PC-3 (cell line): ENCODE measurements around the gene MLN. TPM values are rescaled to one million over a fixed set of nuclear protein-coding genes. Genes with fewer than 3 reads are reported as not detected.
"Not testable (repeated sequence)": the region's sequence is repeated elsewhere in the genome, so short reads cannot be mapped to it uniquely, and the experiment has no call there.

Source experiments
- ATAC-seq: fragments of 200-7000 bp; cut with Tn5 transposase; 2 replicates; pipeline ENCODE4 v1.9.1; 2020; ENCODE audit warnings: mild to moderate bottlenecking, moderate library complexity
- BruUV-seq: library from RNA; stranded (reverse); fragments of 400-500 nt; replicated peaks from 2 replicates; lab custom pipeline; 2021; lab: Mats Ljungman, UMichigan
- CTCF ChIA-PET: fragments of 300-600 bp; sonication (Branson Sonifier 250); formaldehyde crosslinking; loops from one replicate; lab custom pipeline; 2022; ENCODE audit warnings: antibody characterized with exemption; lab: Charles Lee
- POLR2A ChIA-PET: fragments of 300-600 bp; sonication (Branson Sonifier 250); formaldehyde crosslinking; loops from one replicate; lab custom pipeline; 2022; ENCODE audit warnings: antibody characterized with exemption; ENCODE audit not compliant: unreplicated experiment; lab: Charles Lee
- DNase-seq: peaks from one replicate; pipeline ENCODE4 v3.0.0-alpha.2; 2015
- H2AFZ ChIP-seq: fragments of 300-600 bp; sonication (generic); 2 replicates; pipeline ENCODE4 v1.6.0; 2016; ENCODE audit warnings: antibody characterized with exemption, low read length
- H3F3A ChIP-seq: fragments of 300-600 bp; sonication (generic); one replicate; pipeline ENCODE4 v1.6.0; 2017; ENCODE audit warnings: antibody characterized with exemption, low read length, control low read depth, mild to moderate bottlenecking; ENCODE audit not compliant: unreplicated experiment
- H3K27ac ChIP-seq: fragments of 300-600 bp; sonication (generic); 2 replicates; pipeline ENCODE4 v1.5.1; 2016; ENCODE audit warnings: mild to moderate bottlenecking, low read length
- H3K27me3 ChIP-seq: fragments of 300-600 bp; sonication (generic); 2 replicates; pipeline ENCODE4 v1.6.1; 2016; ENCODE audit warnings: low read length, mixed read lengths
- H3K36me3 ChIP-seq: fragments of 300-600 bp; sonication (generic); 2 replicates; pipeline ENCODE4 v1.6.1; 2016; ENCODE audit warnings: low read depth, mixed run types, low read length, mixed read lengths
- H3K4me1 ChIP-seq: fragments of 300-600 bp; sonication (generic); 2 replicates; pipeline ENCODE4 v1.5.1; 2016; ENCODE audit warnings: low read length; ENCODE audit not compliant: insufficient read depth
- H3K4me2 ChIP-seq: fragments of 300-600 bp; sonication (generic); 2 replicates; pipeline ENCODE4 v1.6.0; 2016; ENCODE audit warnings: low read length
- H3K4me3 ChIP-seq: fragments of 300-600 bp; sonication (generic); 2 replicates; pipeline ENCODE4 v1.5.1; 2016; ENCODE audit warnings: mild to moderate bottlenecking, low read length, mixed read lengths
- H3K79me2 ChIP-seq: fragments of 300-600 bp; sonication (generic); 2 replicates; pipeline ENCODE4 v1.6.1; 2017; ENCODE audit warnings: low read length, mixed read lengths
- H3K9ac ChIP-seq: fragments of 300-600 bp; sonication (generic); 2 replicates; pipeline ENCODE4 v1.6.0; 2016; ENCODE audit warnings: mild to moderate bottlenecking, low read length
- H3K9me2 ChIP-seq: fragments of 300-600 bp; sonication (generic); replicated peaks from 2 replicates; pipeline ENCODE4 v1.6.1; 2016; ENCODE audit warnings: mixed run types, low read length, mixed read lengths
- H3K9me3 ChIP-seq: fragments of 300-600 bp; sonication (generic); 2 replicates; pipeline ENCODE4 v1.6.1; 2016; ENCODE audit warnings: low read length, mixed read lengths
- H4K20me1 ChIP-seq: fragments of 300-600 bp; sonication (generic); 2 replicates; pipeline ENCODE4 v1.6.1; 2016; ENCODE audit warnings: low read length, mixed read lengths
- EZH2 ChIP-seq: fragments of 300-600 bp; sonication (generic); IDR thresholded peaks from one replicate; pipeline ENCODE4 v1.6.1; 2017; ENCODE audit warnings: antibody characterized with exemption, mild to moderate bottlenecking, low read length; ENCODE audit not compliant: unreplicated experiment
- EZH2phosphoT487 ChIP-seq: fragments of 300-600 bp; sonication (generic); IDR thresholded peaks from 2 replicates; pipeline ENCODE4 v1.6.1; 2018; ENCODE audit warnings: mild to moderate bottlenecking, antibody characterized with exemption, low read length, borderline replicate concordance
- intact Hi-C: fragments of 100-400 bp; cut with micrococcal nuclease; formaldehyde crosslinking; loops from 2 replicates; pipeline ENCODE4 v1.9.0; 2023
- total RNA-seq: library from RNA; depleted of rRNA; stranded (reverse); fragments of >200 nt; gene quantifications from 2 replicates; pipeline ENCODE4 v1.2.3, GENCODE V29; 2014
- TF ChIP-seq, protein P1 (sequence below): fragments of 300-600 bp; sonication (generic); conservative IDR thresholded peaks from 2 replicates; pipeline ENCODE4 v1.5.1; 2017; ENCODE audit warnings: antibody characterized with exemption, low read depth, mild to moderate bottlenecking, low read length

MLN gene
- total RNA-seq, 1 experiment from 2014 or later, result not detected

DNA sequence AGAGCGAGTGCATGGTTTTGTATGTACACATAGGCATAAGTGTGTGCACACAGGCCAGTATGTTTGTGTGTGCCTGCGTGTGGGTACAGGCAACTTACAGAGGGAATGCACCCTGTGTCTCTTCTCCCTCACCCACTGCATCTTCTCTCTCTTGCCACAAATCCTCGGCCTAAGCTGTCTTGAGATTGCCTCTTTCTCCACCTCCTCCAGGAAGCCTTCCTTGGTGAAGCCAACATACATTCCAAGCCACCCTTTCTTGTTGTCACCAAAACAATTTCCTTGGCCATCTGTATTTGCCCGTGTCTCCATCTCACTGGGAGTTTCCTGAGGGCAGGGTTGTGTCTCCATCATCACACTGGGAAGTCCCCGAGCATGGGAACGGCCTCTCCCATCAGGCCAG, 29.8 kb upstream of the MLN start:
- H3K27me3 ChIP-seq, result peaks cover 16% of the 10 kb centered on the region; the same call in 1 of the 2 replicates
- no peaks in the 10 kb centered on the region for H3K4me1 ChIP-seq
- ATAC-seq, result no peak
- H3K9ac ChIP-seq, result no peak overlapping the region
- TF ChIP-seq EZH2phosphoT487, result no peak
- TF ChIP-seq, protein P1, sequence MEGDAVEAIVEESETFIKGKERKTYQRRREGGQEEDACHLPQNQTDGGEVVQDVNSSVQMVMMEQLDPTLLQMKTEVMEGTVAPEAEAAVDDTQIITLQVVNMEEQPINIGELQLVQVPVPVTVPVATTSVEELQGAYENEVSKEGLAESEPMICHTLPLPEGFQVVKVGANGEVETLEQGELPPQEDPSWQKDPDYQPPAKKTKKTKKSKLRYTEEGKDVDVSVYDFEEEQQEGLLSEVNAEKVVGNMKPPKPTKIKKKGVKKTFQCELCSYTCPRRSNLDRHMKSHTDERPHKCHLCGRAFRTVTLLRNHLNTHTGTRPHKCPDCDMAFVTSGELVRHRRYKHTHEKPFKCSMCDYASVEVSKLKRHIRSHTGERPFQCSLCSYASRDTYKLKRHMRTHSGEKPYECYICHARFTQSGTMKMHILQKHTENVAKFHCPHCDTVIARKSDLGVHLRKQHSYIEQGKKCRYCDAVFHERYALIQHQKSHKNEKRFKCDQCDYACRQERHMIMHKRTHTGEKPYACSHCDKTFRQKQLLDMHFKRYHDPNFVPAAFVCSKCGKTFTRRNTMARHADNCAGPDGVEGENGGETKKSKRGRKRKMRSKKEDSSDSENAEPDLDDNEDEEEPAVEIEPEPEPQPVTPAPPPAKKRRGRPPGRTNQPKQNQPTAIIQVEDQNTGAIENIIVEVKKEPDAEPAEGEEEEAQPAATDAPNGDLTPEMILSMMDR, result no peak
- no peak for TF ChIP-seq EZH2
- BruUV-seq, result no TSS peak
- no peak overlapping the region for H3K4me2 ChIP-seq
- POLR2A ChIA-PET, result no interaction called here
- no peak overlapping the region for H3K4me3 ChIP-seq
- intact Hi-C loops, result no loop called here
- H3F3A ChIP-seq, result no peaks in the 10 kb centered on the region
- H2AFZ ChIP-seq, result no peak overlapping the region
- CTCF ChIA-PET, result no interaction called here
- no peaks in the 10 kb centered on the region for H3K36me3 ChIP-seq
- no peaks in the 10 kb centered on the region for H3K9me3 ChIP-seq
- H3K27ac ChIP-seq, result no peak overlapping the region
- no peak for DNase-seq
- no peaks in the 10 kb centered on the region for H3K9me2 ChIP-seq
- H3K79me2 ChIP-seq, result no peaks in the 10 kb centered on the region
- H4K20me1 ChIP-seq, result no peaks in the 10 kb centered on the region

DNA sequence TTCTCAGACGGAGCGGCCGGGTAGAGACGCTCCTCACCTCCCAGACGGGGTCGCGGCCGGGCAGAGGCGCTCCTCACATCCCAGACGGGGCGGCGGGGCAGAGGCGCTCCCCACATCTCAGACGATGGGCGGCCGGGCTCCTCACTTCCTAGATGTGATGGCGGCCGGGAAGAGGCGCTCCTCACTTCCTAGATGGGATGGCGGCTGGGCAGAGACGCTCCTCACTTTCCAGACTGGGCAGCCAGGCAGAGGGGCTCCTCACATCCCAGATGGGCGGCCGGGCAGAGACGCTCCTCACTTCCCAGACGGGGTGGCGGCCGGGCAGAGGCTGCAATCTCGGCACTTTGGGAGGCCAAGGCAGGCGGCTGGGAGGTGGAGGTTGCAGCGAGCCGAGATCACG, 29.0 kb upstream of the MLN start:
- H2AFZ ChIP-seq, H3K4me2 ChIP-seq, H3K9me2 ChIP-seq, H3K9me3 ChIP-seq, ATAC-seq, H3K4me1 ChIP-seq, CTCF ChIA-PET, POLR2A ChIA-PET, BruUV-seq, intact Hi-C loops, H3K9ac ChIP-seq, H3F3A ChIP-seq, H3K4me3 ChIP-seq, H3K27ac ChIP-seq, DNase-seq, H3K36me3 ChIP-seq, H3K79me2 ChIP-seq, H4K20me1 ChIP-seq: not testable (repeated sequence)
- H3K27me3 ChIP-seq, result peaks cover 19% of the 10 kb centered on the region; the same call in 1 of the 2 replicates

GRCh38 chr6:33831725-33832124, 27.9 kb upstream of the MLN start:
- H4K20me1 ChIP-seq, H3K9me2 ChIP-seq, CTCF ChIA-PET, H3K9me3 ChIP-seq, H3K4me1 ChIP-seq, H2AFZ ChIP-seq, H3K36me3 ChIP-seq, intact Hi-C loops, H3K4me3 ChIP-seq, H3K27ac ChIP-seq, DNase-seq, H3K9ac ChIP-seq, H3F3A ChIP-seq, H3K4me2 ChIP-seq, POLR2A ChIA-PET, H3K79me2 ChIP-seq, BruUV-seq, ATAC-seq: not testable (repeated sequence)
- H3K27me3 ChIP-seq, result peaks cover 19% of the 10 kb centered on the region; the same call in 1 of the 2 replicates

DNA sequence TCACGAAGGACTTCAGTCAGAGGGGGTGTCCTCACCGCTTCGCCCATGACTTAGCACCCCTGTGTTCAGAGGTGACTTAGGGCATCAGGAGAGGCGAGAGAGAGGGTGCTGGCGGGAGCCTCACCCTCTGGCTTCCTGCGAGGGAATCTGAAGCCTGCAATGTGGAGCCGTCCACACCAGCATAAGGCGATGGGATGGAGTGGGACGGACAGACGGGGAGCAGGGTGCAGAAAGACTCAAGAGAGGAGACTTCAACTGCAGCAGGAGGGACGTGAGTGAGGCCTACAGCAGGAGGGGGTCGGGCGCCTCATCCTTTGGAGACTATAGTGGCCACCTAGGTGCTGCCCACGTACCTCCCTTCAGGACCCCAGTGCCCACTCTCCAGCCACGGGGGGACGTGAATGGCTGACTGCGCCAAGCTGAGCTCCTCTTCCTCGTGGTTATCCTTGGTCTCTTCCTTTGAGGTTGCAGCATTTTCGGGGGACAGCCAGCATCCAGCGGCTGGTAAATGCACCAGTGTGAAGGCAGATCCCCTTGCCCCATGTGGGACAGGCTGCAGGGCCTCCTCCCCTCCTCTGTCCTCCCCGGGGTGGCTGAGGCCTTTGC, 26.9 kb upstream of the MLN start:
- intact Hi-C loops, result no loop called here
- H3K9me3 ChIP-seq, result no peaks in the 10 kb centered on the region
- no peaks in the 10 kb centered on the region for H3K36me3 ChIP-seq
- no peaks in the 10 kb centered on the region for H3K9me2 ChIP-seq
- ATAC-seq (no peak), DNase-seq (no peak)
- TF ChIP-seq, protein P1, result no peak
- no peak for TF ChIP-seq EZH2phosphoT487
- no peak for TF ChIP-seq EZH2
- no peaks in the 10 kb centered on the region for H3K4me1 ChIP-seq
- BruUV-seq, result no TSS peak
- no peak overlapping the region for H3K9ac ChIP-seq
- no peak overlapping the region for H3K4me3 ChIP-seq
- no peak overlapping the region for H2AFZ ChIP-seq
- ChIA-PET CTCF (no interaction called here), POLR2A (no interaction called here)
- H3K27me3 ChIP-seq, result peaks cover 24% of the 10 kb centered on the region; the same call in 1 of the 2 replicates
- no peak overlapping the region for H3K4me2 ChIP-seq
- no peaks in the 10 kb centered on the region for H4K20me1 ChIP-seq
- no peaks in the 10 kb centered on the region for H3F3A ChIP-seq
- H3K27ac ChIP-seq, result no peak overlapping the region
- no peaks in the 10 kb centered on the region for H3K79me2 ChIP-seq
